ENCODE data around the gene SMS.
A peak's percentile ranks its signal among the peaks of the same experiment; 100 is the strongest.
"Not testable (repeated sequence)": the region's sequence is repeated elsewhere in the genome, so short reads cannot be mapped to it uniquely, and the experiment has no call there.

SMS gene

GRCh38 chrX:21953195-21953830, 12.8 kb downstream of the SMS start:
- DNase-seq = not testable (repeated sequence)

GRCh38 chrX:21955403-21956189, 15.1 kb downstream of the SMS start:
- no peak for DNase-seq

GRCh38 chrX:21956783-21957182, 16.3 kb downstream of the SMS start:
- no peak for DNase-seq

- no peak for DNase-seq
These were observed 17.7 kb downstream of the SMS start for GRCh38 chrX:21958187-21958586.

GRCh38 chrX:21958916-21959315, 18.4 kb downstream of the SMS start:
- no peak for DNase-seq

- no peak for DNase-seq
These were observed 19.0 kb downstream of the SMS start for GRCh38 chrX:21959362-21960051.

GRCh38 chrX:21960569-21961541, 20.3 kb downstream of the SMS start:
- no peak for DNase-seq

GRCh38 chrX:21962361-21962760, 21.9 kb downstream of the SMS start:
- no peak for DNase-seq

GRCh38 chrX:21963269-21963668, 22.8 kb downstream of the SMS start:
- DNase-seq = no peak

GRCh38 chrX:21963731-21964405, 23.4 kb downstream of the SMS start:
- DNase-seq = no peak

GRCh38 chrX:21966866-21967265, 26.4 kb downstream of the SMS start:
- DNase-seq = no peak

- DNase-seq = no peak
These were observed 27.8 kb downstream of the SMS start for GRCh38 chrX:21968333-21968732.

- DNase-seq = no peak
These were observed 29.8 kb downstream of the SMS start for GRCh38 chrX:21970326-21970725.

GRCh38 chrX:21972046-21972445, 31.5 kb downstream of the SMS start:
- DNase-seq = no peak

GRCh38 chrX:21972721-21973120, 32.2 kb downstream of the SMS start:
- no peak for DNase-seq

GRCh38 chrX:21973321-21974010, 33.0 kb downstream of the SMS start:
- DNase-seq = no peak

GRCh38 chrX:21974011-21974385, 33.5 kb downstream of the SMS start:
- DNase-seq = no peak

- DNase-seq = no peak
These were observed 34.7 kb downstream of the SMS start for GRCh38 chrX:21975242-21975641.

- DNase-seq = no peak
These were observed 35.3 kb downstream of the SMS start for GRCh38 chrX:21975812-21976211.

GRCh38 chrX:21978346-21978745, 37.8 kb downstream of the SMS start:
- no peak for DNase-seq

- no peak for DNase-seq
These were observed 41.8 kb downstream of the SMS start for GRCh38 chrX:21982311-21982710.

- peak; percentile 73 for DNase-seq
These were observed 44.8 kb downstream of the SMS start for GRCh38 chrX:21985332-21985777.
